ENCODE results near the gene SPATA31C2. TPM values are rescaled to one million over a fixed set of nuclear protein-coding genes. Genes with fewer than 3 reads are reported as not detected.

Gene SPATA31C2
- total and polyA plus RNA-seq, 10 of the 15 experiments (the other 5 are each of a cell fraction or from before 2014, with no cell fraction given), result not detected

DNA sequence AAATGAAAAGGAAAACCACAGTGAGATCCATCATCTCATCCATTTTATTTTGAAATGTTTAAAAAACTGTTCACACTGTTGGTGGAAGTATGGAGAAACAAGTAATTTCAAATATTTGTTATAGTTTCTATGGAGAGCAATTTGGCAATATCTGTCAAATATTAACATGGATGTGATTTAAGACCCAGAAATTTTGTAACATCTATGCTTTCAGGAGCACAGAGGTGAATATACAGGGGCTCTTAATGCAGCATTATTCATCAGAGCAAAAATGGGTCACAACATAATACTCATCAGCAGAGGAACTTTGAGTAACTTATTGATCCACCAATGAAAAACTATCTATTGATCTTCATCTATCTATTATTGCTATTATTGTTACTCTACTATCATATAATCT, 31.4 kb upstream of the SPATA31C2 start:
- intact Hi-C loops (cut with micrococcal nuclease; ENCODE audit: unreplicated experiment), result no loop called here

DNA sequence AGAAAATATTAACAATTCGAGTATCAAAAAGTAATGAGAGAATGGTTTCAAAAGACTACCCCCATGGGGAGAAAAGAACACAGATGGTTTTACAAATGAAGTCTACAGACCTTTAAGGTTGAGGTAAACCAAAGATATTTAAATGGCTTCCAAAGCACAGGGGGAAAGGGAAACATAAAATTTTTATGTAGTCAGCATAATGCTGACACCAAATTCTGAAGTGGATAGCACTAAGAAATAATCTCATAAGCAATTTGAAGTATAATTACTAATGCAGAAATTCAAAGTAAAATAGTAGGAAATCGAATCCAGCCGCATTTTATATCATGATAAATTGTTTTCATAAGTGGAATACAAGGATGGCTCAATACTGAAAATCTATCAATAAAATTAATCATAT, 30.3 kb upstream of the SPATA31C2 start:
- Histone ChIP-seq H3K27me3 (replicated peaks in 1 of 2; ENCODE audit: control insufficient read depth in 2 of 2, insufficient read depth in 2 of 2, low read length in 1 of 2) (no peaks in the 10 kb centered on the region), H3K4me3 (no peak overlapping the region), H3K27ac (ENCODE audit: control insufficient read depth, insufficient read depth) (no peak overlapping the region), H3K9me3 (replicated peaks; ENCODE audit: control insufficient read depth, insufficient read depth, low read length) (no peaks in the 10 kb centered on the region), H4K20me1 (ENCODE audit: control insufficient read depth, insufficient read depth) (no peaks in the 10 kb centered on the region), H3K4me2 (ENCODE audit: control insufficient read depth, insufficient read depth) (no peak overlapping the region), H3K36me3 (ENCODE audit: control insufficient read depth in 2 of 2, insufficient read depth in 2 of 2, low read length in 1 of 2) (no peaks in the 10 kb centered on the region), H3K4me1 (ENCODE audit: control insufficient read depth, insufficient read depth, low read length) (no peaks in the 10 kb centered on the region), H3K9ac (ENCODE audit: control insufficient read depth, insufficient read depth, low read length) (no peak overlapping the region), H2AFZ (ENCODE audit: control insufficient read depth, low read depth, low read length) (no peak overlapping the region), H3K79me2 (ENCODE audit: control insufficient read depth, insufficient read depth, low read length) (no peaks in the 10 kb centered on the region)
- in situ Hi-C loops (cut with MboI), result no loop called here
- TF ChIP-seq TCF3 (IDR thresholded peaks at IDR 0.05; ENCODE audit: borderline replicate concordance, insufficient read depth, low read depth, low read length) (no peak), ESRRA (IDR thresholded peaks at IDR 0.05; ENCODE audit: low read length) (no peak), IRF4 (IDR thresholded peaks at IDR 0.05; ENCODE audit: low read depth, low read length) (no peak), IKZF1 (conservative IDR thresholded peaks at IDR 0.05) (no peak), PBX3 (IDR thresholded peaks at IDR 0.05; ENCODE audit: insufficient replicate concordance, low read depth, low read length) (no peak), PAX5 (IDR thresholded peaks at IDR 0.05; ENCODE audit: borderline replicate concordance, low read depth, low read length) (no peak)
- ChIA-PET RAD21 (ENCODE audit: unreplicated experiment) (no interaction called here), POLR2A (no interaction called here), CTCF (no interaction called here), SMC1A (ENCODE audit: uncharacterized antibody, unreplicated experiment) (no interaction called here)
- no peak for ATAC-seq
- intact Hi-C loops (cut with micrococcal nuclease; ENCODE audit: unreplicated experiment), result no loop called here
- no TSS peak for BruUV-seq (replicated peaks)
- no peak for FAIRE-seq
- DNase-seq (ENCODE audit: low read depth, low spot score), result no peak
- 2% methylated on average over 3 of the region's 3 CpGs for WGBS (ENCODE audit: insufficient coverage, insufficient replicate concordance, low lambda C conversion rate, missing lambda C conversion rate)

More for the DNA sequence above, 31.4 kb upstream of the SPATA31C2 start:
- H3K27ac ChIP-seq (ENCODE audit: control insufficient read depth, insufficient read depth), result no peak overlapping the region
- TF ChIP-seq BACH1 (IDR thresholded peaks at IDR 0.05; ENCODE audit: borderline replicate concordance) (no peak), KAT2A (conservative IDR thresholded peaks at IDR 0.05; ENCODE audit: control insufficient read depth, low read depth, low read length) (no peak)
- in situ Hi-C loops (cut with MboI), result no loop called here
- ATAC-seq (no peak), DNase-seq (ENCODE audit: low read depth, low spot score) (no peak), FAIRE-seq (no peak)
- H3K36me3 ChIP-seq (ENCODE audit: control insufficient read depth in 2 of 2, insufficient read depth in 2 of 2, low read length in 1 of 2), result no peaks in the 10 kb centered on the region
- no peak overlapping the region for H2AFZ ChIP-seq (ENCODE audit: control insufficient read depth, low read depth, low read length)
- RAD21 ChIA-PET (ENCODE audit: unreplicated experiment), result no interaction called here
- no TSS peak for BruUV-seq (replicated peaks)
- SMC1A ChIA-PET (ENCODE audit: uncharacterized antibody, unreplicated experiment), result no interaction called here
- no peak overlapping the region for H3K4me2 ChIP-seq (ENCODE audit: control insufficient read depth, insufficient read depth)
- no peak overlapping the region for H3K4me3 ChIP-seq
- H3K4me1 ChIP-seq (ENCODE audit: control insufficient read depth, insufficient read depth, low read length), result no peaks in the 10 kb centered on the region
- POLR2A ChIA-PET, result no interaction called here
- CTCF ChIA-PET, result no interaction called here
- H3K27me3 ChIP-seq (replicated peaks in 1 of 2; ENCODE audit: control insufficient read depth in 2 of 2, insufficient read depth in 2 of 2, low read length in 1 of 2), result no peaks in the 10 kb centered on the region
- H3K9me3 ChIP-seq (replicated peaks; ENCODE audit: control insufficient read depth, insufficient read depth, low read length), result no peaks in the 10 kb centered on the region
- H3K79me2 ChIP-seq (ENCODE audit: control insufficient read depth, insufficient read depth, low read length), result no peaks in the 10 kb centered on the region
- H4K20me1 ChIP-seq (ENCODE audit: control insufficient read depth, insufficient read depth), result no peaks in the 10 kb centered on the region
- no peak overlapping the region for H3K9ac ChIP-seq (ENCODE audit: control insufficient read depth, insufficient read depth, low read length)

All from GM12878 (cell line).